Prostate gland (tissue), 2 donors: ENCODE results near the gene SSTR5.

Source experiments
- POLR2AphosphoS5 ChIP-seq: sonication (generic); formaldehyde crosslinking; IDR thresholded peaks from one replicate; pipeline ENCODE4 v1.6.1; 2017; ENCODE audit warnings: antibody characterized with exemption
- TF ChIP-seq, protein P1 (sequence below), 4 experiments: fragments of 200-600 bp in 2 of 4; fragments of 450-650 bp in 2 of 4; sonication (generic) in 2 of 4; IDR thresholded peaks; 1 replicate in 3 of 4; 2 replicates in 1 of 4; pipeline ENCODE4 v1.5.1; 2016 to 2019; ENCODE audit warnings: antibody characterized with exemption in 4 of 4, mild to moderate bottlenecking in 2 of 4, moderate library complexity in 2 of 4

DNA sequence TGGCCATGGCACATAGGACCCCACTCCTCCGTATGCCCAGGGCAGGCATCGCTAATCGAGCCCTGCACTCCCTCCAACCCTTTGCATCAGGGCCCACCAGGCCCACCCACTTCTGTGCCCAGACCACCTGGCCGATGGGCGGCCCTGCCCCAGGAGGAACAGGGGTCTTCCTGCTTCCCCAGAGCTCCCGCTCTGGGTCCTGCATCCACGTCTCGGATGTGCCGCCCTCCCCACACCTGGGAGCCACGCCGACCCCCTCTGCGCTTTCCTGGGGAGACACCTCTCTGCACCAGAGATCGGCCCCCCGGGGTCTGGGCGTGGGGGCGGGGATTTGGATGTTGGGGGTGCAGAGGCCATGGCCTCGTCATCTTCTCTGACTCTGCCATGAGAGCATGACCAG, 21.1 kb upstream of the SSTR5 start:
- TF ChIP-seq, protein P1, sequence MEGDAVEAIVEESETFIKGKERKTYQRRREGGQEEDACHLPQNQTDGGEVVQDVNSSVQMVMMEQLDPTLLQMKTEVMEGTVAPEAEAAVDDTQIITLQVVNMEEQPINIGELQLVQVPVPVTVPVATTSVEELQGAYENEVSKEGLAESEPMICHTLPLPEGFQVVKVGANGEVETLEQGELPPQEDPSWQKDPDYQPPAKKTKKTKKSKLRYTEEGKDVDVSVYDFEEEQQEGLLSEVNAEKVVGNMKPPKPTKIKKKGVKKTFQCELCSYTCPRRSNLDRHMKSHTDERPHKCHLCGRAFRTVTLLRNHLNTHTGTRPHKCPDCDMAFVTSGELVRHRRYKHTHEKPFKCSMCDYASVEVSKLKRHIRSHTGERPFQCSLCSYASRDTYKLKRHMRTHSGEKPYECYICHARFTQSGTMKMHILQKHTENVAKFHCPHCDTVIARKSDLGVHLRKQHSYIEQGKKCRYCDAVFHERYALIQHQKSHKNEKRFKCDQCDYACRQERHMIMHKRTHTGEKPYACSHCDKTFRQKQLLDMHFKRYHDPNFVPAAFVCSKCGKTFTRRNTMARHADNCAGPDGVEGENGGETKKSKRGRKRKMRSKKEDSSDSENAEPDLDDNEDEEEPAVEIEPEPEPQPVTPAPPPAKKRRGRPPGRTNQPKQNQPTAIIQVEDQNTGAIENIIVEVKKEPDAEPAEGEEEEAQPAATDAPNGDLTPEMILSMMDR (IDR thresholded peaks at IDR 0.05): no peak
- TF ChIP-seq POLR2AphosphoS5: no peak
